Measurements from ENCODE around the gene FAM120B. TPM values are rescaled to one million over a fixed set of nuclear protein-coding genes. Genes with fewer than 3 reads are reported as not detected.

FAM120B gene
- total RNA-seq, 1 experiment from 2014 or later, result 16.7 TPM

DNA sequence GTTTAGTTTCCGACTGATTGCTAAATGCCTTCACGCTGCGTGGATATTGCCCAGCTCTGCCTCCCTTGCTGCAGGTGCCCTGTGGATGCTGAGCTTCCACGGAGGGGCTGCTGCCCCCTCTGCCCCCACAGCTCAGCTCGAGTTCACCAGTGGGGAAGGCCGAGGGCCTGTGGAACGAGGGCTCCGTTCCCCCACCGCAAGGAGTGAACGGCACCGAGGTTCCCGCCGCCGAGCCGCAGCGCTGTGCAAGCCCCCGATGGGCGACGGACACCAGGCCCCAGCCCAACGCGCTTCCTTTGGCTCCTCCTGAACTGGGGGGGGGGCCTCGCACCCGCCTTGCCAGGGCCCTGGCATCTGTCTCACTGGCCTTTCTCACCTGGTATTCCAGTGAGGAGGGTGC lies 33.4 kb upstream of the FAM120B start:
- Mint-ChIP-seq H3K4me3 (no peak overlapping the region), H3K4me1 (peaks cover 14 to 20% of the 10 kb centered on the region in 2 experiments), H3K27me3 (ENCODE audit: low read depth) (peaks cover 16% of the 10 kb centered on the region), H3K9me3 (no peaks in the 10 kb centered on the region), H3K27ac (no peak overlapping the region), H3K36me3 (ENCODE audit: insufficient read depth in 1 of 3, low read depth in 3 of 3) (no peaks in the 10 kb centered on the region)
- no peak overlapping the region for H2BK5ac ChIP-seq (ENCODE audit: insufficient read length, low read length)
- WGBS (ENCODE audit: extremely low coverage, insufficient read length, low lambda C conversion rate), result no CpG with 5 or more reads among the region's 23 CpGs
- H3K56ac ChIP-seq (ENCODE audit: insufficient read length, low read depth, low read length), result no peak overlapping the region
- no peak overlapping the region for H2BK120ac ChIP-seq (ENCODE audit: low read depth, low read length, poor library complexity, severe bottlenecking)
- no peaks in the 10 kb centered on the region for H3K23me2 ChIP-seq (ENCODE audit: insufficient read length, low read depth, low read length, poor library complexity, severe bottlenecking)
- no peak overlapping the region for H2BK15ac ChIP-seq (ENCODE audit: low read depth, low read length)
- TF ChIP-seq CTCF (conservative IDR thresholded peaks at IDR 0.05), result no peak
- H2BK12ac ChIP-seq (ENCODE audit: insufficient read length, low read depth, low read length), result no peak overlapping the region
- peaks cover under 1% of the 10 kb centered on the region; the same call in 1 of the 2 replicates for H3K4me1 ChIP-seq (ENCODE audit: insufficient read depth, low read length)
- no peak overlapping the region for H3K4me2 ChIP-seq (ENCODE audit: insufficient read depth, insufficient read length, low read length)
- no peak overlapping the region for H4K91ac ChIP-seq (ENCODE audit: insufficient read length, low read depth, low read length)
- H3K9me3 ChIP-seq (ENCODE audit: control insufficient read depth, low read depth, low read length), result no peaks in the 10 kb centered on the region
- no peaks in the 10 kb centered on the region for H4K20me1 ChIP-seq (ENCODE audit: control insufficient read depth, insufficient read depth, insufficient read length)
- H4K8ac ChIP-seq (replicated peaks; ENCODE audit: insufficient read length, low read depth, low read length), result no peak overlapping the region
- no peak overlapping the region for H3K27ac ChIP-seq (ENCODE audit: insufficient read length, low read depth, low read length)
- no peak overlapping the region for H2BK20ac ChIP-seq (ENCODE audit: low read depth, low read length, poor library complexity, severe bottlenecking)
- H3K4ac ChIP-seq (ENCODE audit: low read depth, low read length), result no peak overlapping the region
- H3K23ac ChIP-seq (ENCODE audit: insufficient read length, low read depth, low read length), result no peak overlapping the region
- no peak overlapping the region for H4K5ac ChIP-seq (ENCODE audit: insufficient read length, low read depth, low read length)
- H3K9ac ChIP-seq (ENCODE audit: extremely low read depth, insufficient read length, low read length), result no peak overlapping the region
- no peaks in the 10 kb centered on the region for H3K79me1 ChIP-seq (ENCODE audit: insufficient read depth, low read depth, low read length, poor library complexity, severe bottlenecking)
- H2AFZ ChIP-seq (ENCODE audit: low read length), result no peak overlapping the region
- H3K14ac ChIP-seq (ENCODE audit: insufficient read depth, low read length), result no peak overlapping the region
- H3T11ph ChIP-seq (ENCODE audit: low read length), result no peak overlapping the region
- DNase-seq, result no peak
- H3K79me2 ChIP-seq (ENCODE audit: insufficient read depth, low read length), result no peaks in the 10 kb centered on the region
- no peak overlapping the region for H2AK5ac ChIP-seq (ENCODE audit: insufficient read length, low read length)
- H3K27me3 ChIP-seq (ENCODE audit: insufficient read depth, low read length), result no peaks in the 10 kb centered on the region
- H3K18ac ChIP-seq (ENCODE audit: insufficient read length, low read depth, low read length), result no peak overlapping the region

Data from H9 (cell line).